Posterior vena cava (tissue), 2 donors: ENCODE data around the gene RNPS1. TPM values are rescaled to one million over a fixed set of nuclear protein-coding genes. Genes with fewer than 3 reads are reported as not detected.

Experiments used
- DNase-seq: peaks from one replicate; pipeline ENCODE4 v3.0.0-alpha.2; 2020; ENCODE audit warnings: low spot score
- intact Hi-C, 2 donors: fragments of 100-400 bp; cut with DNase I; formaldehyde crosslinking; loops; one replicate each; pipeline versions ENCODE4 v1.14.1 to v1.14.2; 2022 to 2023
- microRNA-seq, 2 donors: library from miRNA; unstranded; fragments of <30 nt; microRNA quantifications; one replicate each; pipeline ENCODE4 v1.2.0, GENCODE V29; 2020 to 2021; ENCODE audit warnings: borderline microRNAs expressed in 2 of 2
- total RNA-seq, 2 donors: library from RNA; stranded (reverse); fragmentation: NEBNext Ultra II Directional; extraction: Animal tissue kit (Norgen Biotek cat#: 25700); gene quantifications; one replicate each; pipeline ENCODE4 v1.2.1, GENCODE V29; 2021
- donor health status: DM: yes; HTN: yes; CAD: no.
- donor health status: DM: yes; HTN: yes; CAD: no.

RNPS1 gene
- total RNA-seq, 2 donors from 2014 or later = 84.9 to 101 TPM

GRCh38 chr16:2208772-2209171, 59.2 kb downstream of the RNPS1 start:
- DNase-seq = no peak
- intact Hi-C loops = loop anchor here in 1 of 2 donors (10.0 kb wide), 1 partner anchor 316 kb away; the partner anchor contains the start of gene AMDHD2

- DNase-seq = no peak
- intact Hi-C loops = loop anchor here in 1 of 2 donors (10.0 kb wide), 1 partner anchor 316 kb away; the partner anchor contains the start of gene AMDHD2
Observed at GRCh38 chr16:2208308-2208707, 59.6 kb downstream of the RNPS1 start.

- DNase-seq = no peak
- intact Hi-C loops = loop anchor here in 1 of 2 donors (10.0 kb wide), 1 partner anchor 317 kb away; the partner anchor contains the start of gene AMDHD2
Observed at GRCh38 chr16:2207872-2208271, 60.1 kb downstream of the RNPS1 start.

- DNase-seq = no peak
- intact Hi-C loops = loop anchor here in 1 of 2 donors (10.0 kb wide), 1 partner anchor 318 kb away; the partner anchor contains the start of gene AMDHD2
Observed at GRCh38 chr16:2206780-2207433, 61.0 kb downstream of the RNPS1 start.

GRCh38 chr16:2206420-2206779, 61.5 kb downstream of the RNPS1 start:
- DNase-seq = no peak
- intact Hi-C loops = loop anchor here in 1 of 2 donors (10.0 kb wide), 1 partner anchor 318 kb away; the partner anchor contains the start of gene AMDHD2

- DNase-seq = no peak
- intact Hi-C loops = loop anchor here in 1 of 2 donors (10.0 kb wide), 1 partner anchor 319 kb away; the partner anchor contains the start of gene AMDHD2
Observed at GRCh38 chr16:2205967-2206313, 62.0 kb downstream of the RNPS1 start.

- intact Hi-C loops = loop anchor here in 1 of 2 donors (10.0 kb wide), 1 partner anchor 319 kb away; the partner anchor contains the start of gene AMDHD2
- DNase-seq = peak; percentile 95
Observed at GRCh38 chr16:2205104-2205966, 62.6 kb downstream of the RNPS1 start, which contains the start of gene MLST8. TSS of gene MLST8 (plus strand) at chr16:2205454. CDS start at chr16:2206086, 632 bp downstream.

GRCh38 chr16:2204416-2205103, 63.4 kb downstream of the RNPS1 start:
- intact Hi-C loops = loop anchor here in 1 of 2 donors (10.0 kb wide), 1 partner anchor 320 kb away; the partner anchor contains the start of gene AMDHD2
- DNase-seq = no peak

Small RNA genes lying within 50 kb of the gene (microRNA-seq; reads per million reads assigned to microRNA genes)
- gene MIR3677 (0 to 0.26 reads per million in 2 donors), gene MIR4717 (0 reads per million in 2 donors)

Other genes starting within 250 kb of the RNPS1 start
- gene NPW, start 248.3 kb downstream of the RNPS1 start, total RNA-seq = not detected
- 100 to 1,000 TPM; 115 to 143 TPM for gene NHERF2, start 241.2 kb downstream of the RNPS1 start, total RNA-seq
- gene NTHL1, start 220.3 kb downstream of the RNPS1 start, total RNA-seq = 10 to 100 TPM in 1 of 2 donors, 1 to 10 TPM in 1; 8.1 to 15.2 TPM
- gene TSC2, start 220.1 kb downstream of the RNPS1 start, total RNA-seq = 10 to 100 TPM; 77.8 to 86.9 TPM
- 100 to 1,000 TPM; 177 to 181 TPM for gene PKD1, start 132.2 kb downstream of the RNPS1 start, total RNA-seq
- gene RAB26, start 119.5 kb downstream of the RNPS1 start, total RNA-seq = under 1 TPM in 1 of 2 donors, not detected in 1; 0.28 TPM
- 10 to 100 TPM; 56.7 to 62.0 TPM for gene TRAF7, start 112.3 kb downstream of the RNPS1 start, total RNA-seq
- gene CASKIN1, start 71.5 kb downstream of the RNPS1 start, total RNA-seq = under 1 TPM in 1 of 2 donors, not detected in 1; 0.05 TPM
- 10 to 100 TPM; 16.6 to 21.4 TPM for gene MLST8, start 62.7 kb downstream of the RNPS1 start, total RNA-seq
- 1 to 10 TPM; 2.1 to 2.6 TPM for gene BRICD5, start 57.3 kb downstream of the RNPS1 start, total RNA-seq
- 1 to 10 TPM; 7.2 to 8.4 TPM for gene PGP, start 53.3 kb downstream of the RNPS1 start, total RNA-seq
- gene E4F1, start 44.5 kb downstream of the RNPS1 start, total RNA-seq = 10 to 100 TPM; 15.5 to 19.3 TPM
- gene DNASE1L2, start 31.7 kb downstream of the RNPS1 start, total RNA-seq = under 1 TPM in 1 of 2 donors, not detected in 1; 0.19 TPM
- gene ECI1, start 16.5 kb downstream of the RNPS1 start, total RNA-seq = 10 to 100 TPM; 30.2 to 31.9 TPM
- 10 to 100 TPM in 1 of 2 donors, 1 to 10 TPM in 1; 9.6 to 16.6 TPM for gene ABCA3, start 72.6 kb upstream of the RNPS1 start, total RNA-seq
- gene CCNF, start 161.3 kb upstream of the RNPS1 start, total RNA-seq = 1 to 10 TPM in 1 of 2 donors, under 1 TPM in 1; 0.81 to 1.3 TPM
- under 1 TPM in 1 of 2 donors, not detected in 1; 0.86 TPM for gene TEDC2, start 192.0 kb upstream of the RNPS1 start, total RNA-seq
- under 1 TPM in 1 of 2 donors, not detected in 1; 0.29 TPM for gene NTN3, start 203.2 kb upstream of the RNPS1 start, total RNA-seq
- gene TBC1D24, start 207.0 kb upstream of the RNPS1 start, total RNA-seq = 10 to 100 TPM; 11.4 to 13.3 TPM
- 100 to 1,000 TPM; 107 to 133 TPM for gene ATP6V0C, start 245.8 kb upstream of the RNPS1 start, total RNA-seq